SK-N-SH treated with all-trans-retinoic acid at 6 μM for 48 hours (cell line): ENCODE results near the gene SORCS2.

ENCODE experiments used
- GLIS3 ChIP-seq: fragments of 250-450 bp; sonication (Bioruptor Pico); IDR thresholded peaks from 2 replicates; pipeline ENCODE4 v1.5.0; 2020; ENCODE audit warnings: mild to moderate bottlenecking, moderate library complexity
- TCF4 ChIP-seq: fragments of 250-450 bp; sonication (Bioruptor Pico); IDR thresholded peaks from 2 replicates; pipeline ENCODE4 v1.8.0; 2021; ENCODE audit warnings: mild to moderate bottlenecking, moderate library complexity, borderline replicate concordance
- ZNF70 ChIP-seq: fragments of 450-650 bp; formaldehyde crosslinking; IDR thresholded peaks from 2 replicates; pipeline ENCODE4 v1.5.0; 2020; ENCODE audit warnings: mild to moderate bottlenecking, moderate library complexity

- TF ChIP-seq ZNF70 (CRISPR knock-in tag) (no peak), TCF4 (no peak), GLIS3 (CRISPR knock-in tag) (no peak)
These were observed 121.0 kb downstream of the SORCS2 start for GRCh38 chr4:7313347-7313811.
